B cell (primary cell): ENCODE results near the gene OCSTAMP. TPM values are rescaled to one million over a fixed set of nuclear protein-coding genes. Genes with fewer than 3 reads are reported as not detected.

ENCODE experiments used
- ATAC-seq: fragments of 200-7000 bp; cut with Tn5 transposase; one replicate; pipeline ENCODE4 v1.10.0; 2021; ENCODE audit warnings: low read depth, mild to moderate bottlenecking, moderate number of reproducible peaks, moderate library complexity
- CTCF ChIA-PET: fragments of 350-600 bp; sonication (Branson Sonifier 250); formaldehyde crosslinking; loops from one replicate; lab custom pipeline; 2021; ENCODE audit warnings: antibody characterized with exemption, inconsistent platforms; lab: Charles Lee
- POLR2A ChIA-PET: fragments of 350-600 bp; sonication (Branson Sonifier 250); formaldehyde crosslinking; loops from one replicate; lab custom pipeline; 2021; ENCODE audit warnings: antibody characterized with exemption; lab: Charles Lee
- DNase-seq: peaks from one replicate; pipeline ENCODE4 v3.0.0; 2013
- H2AFZ ChIP-seq: 2 replicates; pipeline ENCODE4 v1.6.1; 2012; ENCODE audit warnings: mild to moderate bottlenecking, low read depth, low read length; ENCODE audit not compliant: insufficient read depth, poor library complexity, severe bottlenecking
- H3K27ac ChIP-seq, 2 donors: 1 replicate in 1 of 2; 2 replicates in 1 of 2; pipeline ENCODE4 v1.5.1; 2012 to 2013; ENCODE audit warnings: low read length in 2 of 2, mild to moderate bottlenecking in 2 of 2, moderate library complexity in 1 of 2
- H3K27me3 ChIP-seq, 4 experiments: fragments of 200-600 bp in 1 of 4; sonication (generic) in 1 of 4; replicated peaks in 1 of 4; 1 replicate in 2 of 4; 2 replicates in 2 of 4; pipeline versions ENCODE4 v1.6.1 to v1.7.0; 2013 to 2016; ENCODE audit warnings: low read length in 3 of 4, mild to moderate bottlenecking in 2 of 4, mixed read lengths in 1 of 4, moderate library complexity in 1 of 4; ENCODE audit not compliant: insufficient read depth in 4 of 4, control insufficient read depth in 3 of 4; ENCODE audit errors: control extremely low read depth in 1 of 4
- H3K36me3 ChIP-seq, 2 experiments: replicated peaks in 1 of 2; 1 replicate in 1 of 2; 2 replicates in 1 of 2; pipeline versions ENCODE4 v1.6.1 to v1.7.1; 2013; ENCODE audit warnings: low read length in 1 of 2; ENCODE audit not compliant: insufficient read depth in 2 of 2, control insufficient read depth in 1 of 2; ENCODE audit errors: control extremely low read depth in 1 of 2, extremely low read depth in 1 of 2
- H3K4me1 ChIP-seq, 2 donors: fragments of 200-600 bp in 1 of 2; sonication (generic) in 1 of 2; 1 replicate in 1 of 2; 2 replicates in 1 of 2; pipeline versions ENCODE4 v1.5.1 to v1.6.1; 2013 to 2017; ENCODE audit warnings: low read length in 2 of 2; ENCODE audit not compliant: control insufficient read depth in 2 of 2, insufficient read depth in 2 of 2
- H3K4me2 ChIP-seq: replicated peaks from 2 replicates; pipeline ENCODE3; 2012; ENCODE audit warnings: mild to moderate bottlenecking, low read depth, low read length; ENCODE audit not compliant: poor library complexity, severe bottlenecking
- H3K4me3 ChIP-seq, 5 experiments: fragments of 200-600 bp in 1 of 5; sonication (generic) in 1 of 5; 1 replicate in 3 of 5; 2 replicates in 2 of 5; pipeline versions ENCODE4 v1.5.1 to v1.7.0; 2011 to 2016; ENCODE audit warnings: low read length in 4 of 5, mild to moderate bottlenecking in 4 of 5, low read depth in 2 of 5, control low read depth in 1 of 5, moderate library complexity in 1 of 5; ENCODE audit not compliant: insufficient read depth in 1 of 5; ENCODE audit errors: control extremely low read depth in 1 of 5, extremely low read depth in 1 of 5
- H3K79me2 ChIP-seq: fragments of 200-600 bp; sonication (generic); one replicate; pipeline ENCODE4 v1.6.0; 2016; ENCODE audit warnings: low read length; ENCODE audit not compliant: control insufficient read depth, insufficient read depth
- H3K9ac ChIP-seq: fragments of 200-600 bp; sonication (generic); 2 replicates; pipeline ENCODE4 v1.6.1; 2017; ENCODE audit warnings: mild to moderate bottlenecking, low read length, moderate library complexity
- H3K9me3 ChIP-seq, 3 donors: one replicate each; pipeline versions ENCODE4 v1.6.1 to v1.7.1; 2013; ENCODE audit warnings: low read length in 2 of 3; ENCODE audit not compliant: control insufficient read depth in 2 of 3, insufficient read depth in 1 of 3; ENCODE audit errors: control extremely low read depth in 1 of 3
- H4K20me1 ChIP-seq: 2 replicates; pipeline ENCODE4 v1.6.0; 2012; ENCODE audit warnings: mild to moderate bottlenecking, low read length; ENCODE audit not compliant: insufficient read depth, control insufficient read depth, poor library complexity, severe bottlenecking
- H3K27ac Mint-ChIP-seq: one replicate; pipeline ENCODE4 v1.8.0; 2021; ENCODE audit warnings: mixed read lengths
- H3K27me3 Mint-ChIP-seq: one replicate; pipeline ENCODE4 v1.8.0; 2021; ENCODE audit warnings: mixed read lengths
- H3K4me1 Mint-ChIP-seq: one replicate; pipeline ENCODE4 v1.8.0; 2021; ENCODE audit warnings: mixed read lengths
- H3K4me3 Mint-ChIP-seq: one replicate; pipeline ENCODE4 v1.8.0; 2021; ENCODE audit warnings: mixed read lengths
- H3K9me3 Mint-ChIP-seq: one replicate; pipeline ENCODE4 v1.8.0; 2022; ENCODE audit warnings: mixed read lengths; ENCODE audit not compliant: insufficient read depth
- CTCF ChIP-seq: fragments of 200-600 bp; IDR thresholded peaks from one replicate; pipeline ENCODE4 v1.8.0; 2022; ENCODE audit warnings: antibody characterized with exemption, mild to moderate bottlenecking
- EZH2 ChIP-seq: IDR thresholded peaks from 2 replicates; pipeline ENCODE4 v1.6.1; 2012; ENCODE audit warnings: borderline replicate concordance, low read depth, mild to moderate bottlenecking, moderate library complexity, low read length; ENCODE audit not compliant: insufficient read depth, poor library complexity, severe bottlenecking
- WGBS: methylation state at CpG from one replicate; pipeline ENCODE4 v1.1.5; 2013; ENCODE audit warnings: missing lambda C conversion rate; ENCODE audit not compliant: insufficient coverage; 5-methylcytosine and 5-hydroxymethylcytosine counted together
- intact Hi-C: fragments of 100-400 bp; cut with micrococcal nuclease; formaldehyde crosslinking; loops from one replicate; pipeline ENCODE4 v1.10.0; 2022
- polyA plus RNA-seq: library from polyadenylated mRNA; depleted of rRNA; stranded (reverse); fragments of >200 nt; gene quantifications from 2 replicates; pipeline ENCODE4 v1.2.3, GENCODE V29; 2012
- total RNA-seq, 2 donors: library from RNA; stranded (reverse); fragments of 120-200 nt in 1 of 2; gene quantifications; 1 replicate in 1 of 2; 2 replicates in 1 of 2; pipeline versions ENCODE4 v1.2.3 to v1.2.4, GENCODE V29; 2013 to 2022

Gene OCSTAMP
- total and polyA plus RNA-seq, 2 donors (not counting 1 experiment from before 2014, with no cell fraction given) = not detected

GRCh38 chr20:46530640-46531039, 19.8 kb downstream of the OCSTAMP start:
- Histone ChIP-seq H3K27ac (no peak overlapping the region), H3K9ac (no peak overlapping the region), H3K4me2 (no peak overlapping the region), H3K9me3 (no peaks in the 10 kb centered on the region), H3K36me3 (no peaks in the 10 kb centered on the region), H3K79me2 (no peaks in the 10 kb centered on the region), H4K20me1 (no peaks in the 10 kb centered on the region), H2AFZ (no peak overlapping the region), H3K4me3 (no peak overlapping the region), H3K4me1 (peaks cover 0 to 5% of the 10 kb centered on the region in 2 donors), H3K27me3 (peaks cover 0 to 6% (median 0%) of the 10 kb centered on the region in 4 experiments)
- no peaks in the 10 kb centered on the region for H3K4me1 Mint-ChIP-seq
- ATAC-seq = no peak
- no peak overlapping the region for H3K4me3 Mint-ChIP-seq
- H3K9me3 Mint-ChIP-seq = no peaks in the 10 kb centered on the region
- ChIA-PET POLR2A (no interaction called here), CTCF (interaction anchor here (0.9 kb wide), 1 partner anchor 11 kb away, joined by 3 read pairs; no protein-coding TSS in a partner anchor)
- DNase-seq = no peak
- intact Hi-C loops = no loop called here
- H3K27ac Mint-ChIP-seq = no peak overlapping the region
- TF ChIP-seq CTCF = no peak
- TF ChIP-seq EZH2 = no peak
- 84% methylated on average over 4 of the region's 4 CpGs for WGBS
- H3K27me3 Mint-ChIP-seq = peaks cover 25% of the 10 kb centered on the region

- CTCF ChIA-PET = interaction anchor here (1.0 to 7.3 kb wide), 2 partner anchors 19 to 158 kb away, joined by 4 to 49 read pairs; no protein-coding TSS in a partner anchor
- H3K27me3 Mint-ChIP-seq = peaks cover 24% of the 10 kb centered on the region
- WGBS = no CpG with 5 or more reads among the region's 2 CpGs
These were observed 26.6 kb downstream of the OCSTAMP start for GRCh38 chr20:46523696-46524328.

More at GRCh38 chr20:46523696-46524328, 26.6 kb downstream of the OCSTAMP start:
- no peak overlapping the region for H2AFZ ChIP-seq
- DNase-seq = no peak
- Mint-ChIP-seq H3K27ac (no peak overlapping the region), H3K4me3 (no peak overlapping the region), H3K9me3 (no peaks in the 10 kb centered on the region), H3K4me1 (no peaks in the 10 kb centered on the region)
- no peak for ATAC-seq
- no peaks in the 10 kb centered on the region for H3K36me3 ChIP-seq
- no peak for TF ChIP-seq EZH2
- no peak for TF ChIP-seq CTCF
- no peaks in the 10 kb centered on the region for H3K4me1 ChIP-seq
- H4K20me1 ChIP-seq = no peaks in the 10 kb centered on the region
- intact Hi-C loops = no loop called here
- no peak overlapping the region for H3K4me2 ChIP-seq
- H3K9me3 ChIP-seq = peaks cover 0 to 3% (median 0%) of the 10 kb centered on the region in 3 donors
- no peaks in the 10 kb centered on the region for H3K79me2 ChIP-seq
- peaks cover 0 to 12% (median 0%) of the 10 kb centered on the region in 4 experiments for H3K27me3 ChIP-seq
- no peak overlapping the region for H3K27ac ChIP-seq
- POLR2A ChIA-PET = no interaction called here
- H3K9ac ChIP-seq = no peak overlapping the region
- no peak overlapping the region for H3K4me3 ChIP-seq
